Transverse colon (tissue), 4 donors: ENCODE results near the gene LAMA4. TPM values are rescaled to one million over a fixed set of nuclear protein-coding genes. Genes with fewer than 3 reads are reported as not detected.

Experiments used
- DNase-seq: peaks from one replicate; pipeline ENCODE4 v3.0.0-alpha.2; 2019
- H3K27ac ChIP-seq, 4 donors: fragments of 200-600 bp; sonication (generic); 2 replicates each; pipeline ENCODE4 v1.5.1; 2016 to 2018; ENCODE audit warnings: inconsistent platforms in 4 of 4
- H3K27me3 ChIP-seq: fragments of 200-600 bp; sonication (generic); 2 replicates; pipeline ENCODE4 v1.5.1; 2017; ENCODE audit warnings: inconsistent platforms
- H3K36me3 ChIP-seq, 4 donors: fragments of 200-600 bp; sonication (generic); 2 replicates each; pipeline ENCODE4 v1.5.1; 2017 to 2019; ENCODE audit warnings: inconsistent platforms in 4 of 4
- H3K4me1 ChIP-seq, 4 donors: fragments of 200-600 bp; sonication (generic); 2 replicates each; pipeline ENCODE4 v1.5.1; 2017 to 2020; ENCODE audit warnings: inconsistent platforms in 4 of 4
- H3K4me3 ChIP-seq, 4 donors: fragments of 200-600 bp; sonication (generic); 1 replicate in 1 of 4; 2 replicates in 3 of 4; pipeline versions ENCODE4 v1.5.1 to v1.6.1; 2017 to 2019; ENCODE audit warnings: inconsistent platforms in 4 of 4
- H3K9me3 ChIP-seq, 2 donors: fragments of 200-600 bp; sonication (generic); 2 replicates each; pipeline ENCODE4 v1.5.1; 2017 to 2019; ENCODE audit warnings: inconsistent platforms in 2 of 2
- CTCF ChIP-seq, 5 experiments: fragments of 200-600 bp in 3 of 5; fragments of 450-650 bp in 2 of 5; sonication (generic) in 3 of 5; IDR thresholded peaks; 1 replicate in 2 of 5; 2 replicates in 3 of 5; pipeline ENCODE4 v1.5.1; 2016 to 2017; ENCODE audit warnings: antibody characterized with exemption in 5 of 5, inconsistent platforms in 3 of 5, mild to moderate bottlenecking in 2 of 5, moderate library complexity in 1 of 5
- EP300 ChIP-seq: sonication (generic); formaldehyde crosslinking; IDR thresholded peaks from one replicate; pipeline ENCODE4 v1.6.1; 2017; ENCODE audit warnings: antibody characterized with exemption, low read depth
- POLR2A ChIP-seq: fragments of 450-650 bp; IDR thresholded peaks from one replicate; pipeline ENCODE4 v1.6.1; 2016; ENCODE audit warnings: antibody characterized with exemption, mild to moderate bottlenecking, moderate library complexity
- POLR2AphosphoS5 ChIP-seq, 3 donors: sonication (generic); formaldehyde crosslinking; IDR thresholded peaks; one replicate each; pipeline ENCODE4 v1.6.1; 2016; ENCODE audit warnings: antibody characterized with exemption in 3 of 3
- WGBS, 2 donors: methylation state at CpG; one replicate each; pipeline ENCODE4 v1.1.5; 2018; ENCODE audit warnings: low coverage in 1 of 2; 5-methylcytosine and 5-hydroxymethylcytosine counted together
- in situ Hi-C, 4 donors: fragments of 200-750 bp; cut with MboI; loops; one replicate each; pipeline versions ENCODE4 v1.15.0 to v1.15.1; 2017; ENCODE audit warnings: low sequenced_read_pairs in 3 of 4, low pct_ligation_motif_present in 1 of 4, low pct_unique_long_range_greater_than_20kb in 1 of 4
- intact Hi-C: fragments of 100-400 bp; cut with DNase I; formaldehyde crosslinking; loops from one replicate; pipeline ENCODE4 v1.15.1; 2023; ENCODE audit warnings: low total_unique reads
- total RNA-seq, 4 donors: library from RNA; depleted of rRNA; stranded (reverse); fragments of >200 nt; gene quantifications; one replicate each; pipeline ENCODE4 v1.1.0, GENCODE V29; 2016

LAMA4 gene
- total RNA-seq, 4 donors from 2014 or later = 27.3 to 54.9 (median 40.1) TPM

- no peaks in the 10 kb centered on the region for H3K9me3 ChIP-seq
- no peak for DNase-seq
- intact Hi-C loops (no loop called here), in situ Hi-C loops (loop anchor here in 3 of 4 donors (10.0 to 25.0 kb wide), 3 partner anchors 132 to 435 kb away; no protein-coding TSS in a partner anchor)
- H3K27ac ChIP-seq = no peak overlapping the region
- 73% methylated on average over 7 of the region's 7 CpGs; no CpG with 5 or more reads in 1 of the 2 donors for WGBS, 2 donors
- H3K4me3 ChIP-seq = no peak overlapping the region
- H3K4me1 ChIP-seq = no peaks in the 10 kb centered on the region
- TF ChIP-seq CTCF (IDR thresholded peaks at IDR 0.05) = no peak
- TF ChIP-seq EP300 = no peak
- no peak for TF ChIP-seq POLR2A
- TF ChIP-seq POLR2AphosphoS5 (IDR thresholded peaks at IDR 0.05) = no peak
- no peaks in the 10 kb centered on the region for H3K27me3 ChIP-seq
- peaks cover 0 to 5% (median 2%) of the 10 kb centered on the region in 4 donors for H3K36me3 ChIP-seq
These were observed 81.8 kb downstream of the LAMA4 start for GRCh38 chr6:112172540-112172939.

GRCh38 chr6:112169541-112169940 is 84.8 kb downstream of the LAMA4 start:
- intact Hi-C loops = loop anchor here (10.0 kb wide), 1 partner anchor 465 kb away; no protein-coding TSS in a partner anchor
- in situ Hi-C loops = loop anchor here in 1 of 4 donors (25.0 kb wide), 1 partner anchor 432 kb away; no protein-coding TSS in a partner anchor
- H3K4me1 ChIP-seq = no peaks in the 10 kb centered on the region

GRCh38 chr6:112163295-112164257 is 90.8 kb downstream of the LAMA4 start:
- 34 to 40% methylated on average over 17 to 21 of the region's 21 CpGs for WGBS, 2 donors
- no peak overlapping the region for H3K4me3 ChIP-seq
- DNase-seq = peak; percentile 72
- no peaks in the 10 kb centered on the region for H3K4me1 ChIP-seq
- intact Hi-C loops (loop anchor here (10.0 kb wide), 1 partner anchor 459 kb away; no protein-coding TSS in a partner anchor), in situ Hi-C loops (loop anchor here in 1 of 4 donors (25.0 kb wide), 1 partner anchor 426 kb away; no protein-coding TSS in a partner anchor)
- H3K27me3 ChIP-seq = no peaks in the 10 kb centered on the region
- TF ChIP-seq POLR2AphosphoS5 (IDR thresholded peaks at IDR 0.05) (no peak), CTCF (IDR thresholded peaks at IDR 0.05) (peak; percentile 65 to 82 (median 73))
- no peak overlapping the region for H3K27ac ChIP-seq
- no peaks in the 10 kb centered on the region for H3K9me3 ChIP-seq
- peaks cover 0 to 5% (median 0%) of the 10 kb centered on the region in 4 donors for H3K36me3 ChIP-seq

More at GRCh38 chr6:112169541-112169940, 84.8 kb downstream of the LAMA4 start:
- H3K36me3 ChIP-seq = peaks cover 0 to 5% (median 2%) of the 10 kb centered on the region in 4 donors
- no peak overlapping the region for H3K27ac ChIP-seq
- 74% methylated on average over 1 of the region's 1 CpG; no CpG with 5 or more reads in 1 of the 2 donors for WGBS, 2 donors
- DNase-seq = no peak
- H3K4me3 ChIP-seq = no peak overlapping the region
- H3K9me3 ChIP-seq = no peaks in the 10 kb centered on the region
- TF ChIP-seq POLR2A (no peak), CTCF (IDR thresholded peaks at IDR 0.05) (no peak), POLR2AphosphoS5 (IDR thresholded peaks at IDR 0.05) (no peak), EP300 (no peak)
- no peaks in the 10 kb centered on the region for H3K27me3 ChIP-seq

GRCh38 chr6:112160745-112161144 is 93.6 kb downstream of the LAMA4 start:
- WGBS, 2 donors = 77 to 78% methylated on average over 1 of the region's 1 CpG
- Histone ChIP-seq H3K27ac (no peak overlapping the region), H3K36me3 (peaks cover 0 to 5% (median 0%) of the 10 kb centered on the region in 4 donors), H3K9me3 (no peaks in the 10 kb centered on the region), H3K4me3 (no peak overlapping the region), H3K27me3 (no peaks in the 10 kb centered on the region), H3K4me1 (peaks cover 0 to 6% (median 2%) of the 10 kb centered on the region in 4 donors)
- intact Hi-C loops = loop anchor here (10.0 kb wide), 1 partner anchor 456 kb away; no protein-coding TSS in a partner anchor
- no peak for DNase-seq
- TF ChIP-seq CTCF (IDR thresholded peaks at IDR 0.05) = no peak
- TF ChIP-seq EP300 = no peak
- in situ Hi-C loops = loop anchor here in 1 of 4 donors (25.0 kb wide), 1 partner anchor 423 kb away; no protein-coding TSS in a partner anchor
